Muscle of leg (tissue), 11 donors: ENCODE measurements around the gene CLEC10A. TPM values are rescaled to one million over a fixed set of nuclear protein-coding genes. Genes with fewer than 3 reads are reported as not detected.

ENCODE experiments used
- DNase-seq: peaks from one replicate; pipeline ENCODE4 v3.0.0; 2013
- H3K27ac ChIP-seq: one replicate; pipeline ENCODE4 v1.5.1; 2013; ENCODE audit warnings: mild to moderate bottlenecking, low read length, control low read depth
- H3K27me3 ChIP-seq: one replicate; pipeline ENCODE4 v1.6.1; 2013; ENCODE audit warnings: low read length; ENCODE audit not compliant: control insufficient read depth, insufficient read depth
- H3K36me3 ChIP-seq: one replicate; pipeline ENCODE4 v1.6.1; 2013; ENCODE audit warnings: low read length; ENCODE audit not compliant: control insufficient read depth, insufficient read depth
- H3K4me1 ChIP-seq: one replicate; pipeline ENCODE4 v1.6.1; 2013; ENCODE audit warnings: low read length; ENCODE audit not compliant: control insufficient read depth, insufficient read depth
- H3K4me3 ChIP-seq: one replicate; pipeline ENCODE4 v1.5.1; 2013; ENCODE audit warnings: low read length, control low read depth
- H3K9me3 ChIP-seq: replicated peaks from 2 replicates; pipeline ENCODE4 v1.6.1; 2013; ENCODE audit warnings: low read depth, low read length; ENCODE audit not compliant: control insufficient read depth
- WGBS: methylation state at CpG from one replicate; pipeline ENCODE4 v1.1.5; 2013; ENCODE audit warnings: missing lambda C conversion rate; ENCODE audit not compliant: insufficient coverage; 5-methylcytosine and 5-hydroxymethylcytosine counted together
- polyA plus RNA-seq, 8 donors: library from polyadenylated mRNA; unstranded; fragments of 120-200 nt; gene quantifications; one replicate each; pipeline versions ENCODE4 v1.2.1 to v1.2.3, GENCODE V29; 2013; ENCODE audit warnings: inconsistent platforms in 1 of 8, low replicate concordance in 1 of 8; ENCODE audit not compliant: insufficient read length in 8 of 8, insufficient read depth in 1 of 8
- total RNA-seq: library from RNA; stranded (reverse); fragments of 120-200 nt; gene quantifications from one replicate; pipeline ENCODE4 v1.2.4, GENCODE V29; 2013

The CLEC10A gene
- total and polyA plus RNA-seq, 9 donors, result 0.96 to 1.9 (median 1.5) TPM

DNA sequence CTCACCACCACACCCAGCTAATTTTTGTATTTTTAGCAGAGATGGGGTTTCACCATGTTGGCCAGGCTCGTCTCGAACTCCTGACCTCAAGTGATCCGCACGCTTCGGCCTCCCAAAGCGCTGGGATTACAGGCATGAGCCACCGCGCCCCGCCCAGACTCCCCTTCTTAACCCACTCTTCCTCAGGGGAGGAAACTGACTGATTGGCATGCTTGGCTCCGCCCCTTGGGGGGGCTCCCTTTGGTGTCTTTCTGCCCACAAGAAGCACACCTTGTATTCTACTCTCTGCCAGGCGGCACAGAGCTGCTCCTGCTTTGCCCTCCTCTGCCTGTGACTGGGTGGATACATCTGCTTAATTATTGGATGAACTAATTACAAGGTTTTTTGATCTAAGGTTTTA is 39.3 kb upstream of the CLEC10A start:
- no peaks in the 10 kb centered on the region for H3K36me3 ChIP-seq
- H3K27me3 ChIP-seq, result peaks cover 3% of the 10 kb centered on the region
- H3K9me3 ChIP-seq, result no peaks in the 10 kb centered on the region
- 60% methylated on average over 10 of the region's 11 CpGs for WGBS
- H3K4me1 ChIP-seq, result peaks cover 2% of the 10 kb centered on the region
- DNase-seq, result no peak
- no peak overlapping the region for H3K4me3 ChIP-seq
- no peak overlapping the region for H3K27ac ChIP-seq

DNA sequence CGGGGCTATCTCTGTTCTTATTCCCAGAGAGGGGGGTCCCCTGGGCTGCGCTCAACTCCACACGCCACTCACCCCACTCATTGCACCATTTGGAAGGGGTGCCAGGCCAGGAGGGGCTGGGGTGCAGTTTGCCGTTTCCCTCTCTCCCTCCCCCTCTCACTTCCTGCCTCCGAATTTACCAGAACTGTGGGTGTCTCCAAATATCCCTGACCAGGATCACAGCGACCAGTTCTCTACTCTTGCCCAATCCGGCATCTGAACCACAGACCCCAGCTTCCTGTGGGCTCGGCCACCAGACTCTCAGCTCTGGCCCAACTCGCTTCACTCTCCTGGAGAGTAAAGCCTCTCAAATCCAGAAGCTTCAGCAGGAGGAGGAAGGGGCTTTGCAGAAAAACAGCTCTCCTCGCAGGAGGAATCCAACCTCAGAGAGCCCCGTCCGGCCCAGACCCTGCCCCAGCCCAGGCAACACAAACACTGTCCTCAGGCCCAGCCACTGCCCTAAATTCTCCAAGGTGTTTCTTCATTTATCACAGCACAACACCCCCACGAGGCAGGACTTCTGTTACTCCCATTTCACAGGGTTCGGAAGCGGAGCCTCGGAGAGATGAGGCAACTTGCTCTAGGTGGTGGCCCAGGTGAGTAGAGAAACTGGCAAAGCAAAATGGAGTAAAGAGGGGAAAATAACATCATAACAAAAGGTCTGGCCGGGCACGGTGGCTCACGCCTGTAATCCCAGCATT is 35.0 kb upstream of the CLEC10A start:
- WGBS, result 46% methylated on average over 9 of the region's 19 CpGs
- peak; percentile 16 for DNase-seq
- Histone ChIP-seq H3K27ac (no peak overlapping the region), H3K9me3 (no peaks in the 10 kb centered on the region), H3K27me3 (peaks cover 3% of the 10 kb centered on the region), H3K4me1 (peaks cover 2% of the 10 kb centered on the region), H3K4me3 (no peak overlapping the region), H3K36me3 (no peaks in the 10 kb centered on the region)

DNA sequence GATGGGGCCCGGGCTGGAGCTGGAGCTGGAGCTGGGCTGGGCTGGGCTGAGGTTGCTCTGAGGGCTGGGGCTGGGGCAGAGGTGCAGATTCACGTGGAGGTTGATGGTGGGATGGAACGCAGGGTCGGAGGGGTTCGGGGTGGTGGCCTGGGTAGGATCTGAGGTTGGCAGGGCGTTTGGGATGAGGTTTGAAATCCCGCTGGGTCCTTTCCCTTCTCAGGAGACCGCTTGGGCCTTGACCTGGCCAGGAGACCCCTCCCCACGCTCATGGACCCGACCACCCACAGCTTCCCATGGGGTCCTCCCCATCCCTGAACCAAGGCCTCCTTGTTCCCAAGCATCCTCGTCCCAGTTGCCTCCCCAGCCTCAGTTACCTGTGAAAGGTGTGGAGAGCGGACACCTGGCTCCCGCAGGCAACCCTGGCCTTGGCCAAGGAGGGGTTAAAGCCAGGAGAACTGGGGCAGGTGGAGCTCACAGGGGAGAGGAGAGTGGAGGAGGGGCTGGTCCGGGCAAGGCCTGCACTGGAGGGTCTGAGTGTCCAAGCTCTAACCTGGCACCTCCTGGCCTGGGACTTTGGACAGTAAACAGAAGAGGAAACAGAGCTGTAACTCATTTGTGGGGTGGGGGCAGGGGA is 34.3 kb upstream of the CLEC10A start, which contains the start of gene ASGR2:
Gene ASGR2 (minus strand): TSS at position 582 of the 634 bp plus-strand sequence. CDS start 582 bp downstream, outside the sequence.
- WGBS, result 69% methylated on average over 11 of the region's 14 CpGs
- no peak within 1 kb of the TSS for H3K27ac ChIP-seq
- DNase-seq, result no peak
- no peaks in the 10 kb centered on the region for H3K9me3 ChIP-seq
- H3K27me3 ChIP-seq, result peaks cover 2% of the 10 kb centered on the region
- H3K4me1 ChIP-seq, result peaks cover 2% of the 10 kb centered on the region
- no peaks in the 10 kb centered on the region for H3K36me3 ChIP-seq
- H3K4me3 ChIP-seq, result no peak within 1 kb of the TSS

DNA sequence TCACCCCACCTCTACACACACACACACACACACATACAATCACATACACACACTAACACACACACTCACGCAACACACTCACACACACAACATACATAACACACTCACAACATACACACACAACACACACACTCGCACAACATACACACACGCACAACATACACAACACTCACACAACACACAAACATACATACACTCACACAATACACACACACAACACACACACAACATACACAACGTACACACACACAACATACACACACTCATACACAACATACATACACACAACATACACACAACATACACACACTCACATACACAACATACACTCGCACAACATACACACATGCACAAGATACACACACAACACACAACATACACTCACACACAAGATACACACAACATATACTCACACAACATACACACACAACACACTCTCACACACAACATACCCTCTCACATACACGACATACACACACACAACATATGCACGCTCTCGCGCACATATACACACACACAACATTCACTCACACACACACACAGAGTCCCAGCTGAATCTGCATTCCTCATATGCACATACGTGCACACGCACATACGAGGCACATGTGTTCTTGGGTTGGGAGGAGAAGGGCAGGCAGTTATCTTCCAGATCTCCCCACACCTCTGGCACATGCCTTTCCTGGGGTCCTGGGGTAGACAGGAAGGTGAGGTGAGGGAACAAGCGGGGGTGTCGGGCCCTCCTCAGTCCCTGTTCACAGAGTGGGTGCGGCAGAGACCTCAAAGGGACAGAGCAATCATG is 33.4 kb upstream of the CLEC10A start:
- Histone ChIP-seq H3K27ac (no peak overlapping the region), H3K36me3 (no peaks in the 10 kb centered on the region), H3K4me1 (peaks cover 2% of the 10 kb centered on the region), H3K4me3 (no peak overlapping the region), H3K9me3 (no peaks in the 10 kb centered on the region), H3K27me3 (no peaks in the 10 kb centered on the region)
- no peak for DNase-seq
- 80% methylated on average over 6 of the region's 15 CpGs for WGBS

DNA sequence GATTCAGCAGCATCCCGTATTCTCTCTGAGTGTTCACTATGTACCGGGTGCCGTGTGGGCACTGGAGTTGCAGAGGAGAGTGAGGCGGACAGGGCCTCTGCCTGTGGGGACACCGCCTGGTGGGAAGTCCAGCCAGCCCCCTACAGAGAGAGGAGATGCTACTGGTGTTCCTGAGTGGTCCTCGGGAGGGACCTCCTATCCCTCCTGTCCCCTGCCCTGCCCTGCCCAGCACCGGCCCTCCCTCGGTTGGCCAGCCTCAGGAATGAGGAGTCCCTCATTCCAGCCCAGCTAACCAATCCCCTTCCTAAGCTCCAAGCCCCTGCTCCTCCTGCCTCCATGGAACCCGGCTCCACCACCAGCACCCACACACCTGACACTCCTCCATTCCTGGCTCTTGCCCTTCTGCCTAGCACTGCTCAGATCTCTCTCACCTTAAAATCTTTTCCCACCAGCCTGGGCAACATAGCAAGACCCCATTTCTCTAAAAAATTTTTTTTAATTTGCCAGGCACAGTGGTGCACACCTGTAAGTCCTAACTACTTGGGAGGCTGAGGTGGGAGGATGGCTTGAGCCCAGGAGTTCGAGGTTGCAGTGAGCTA is 32.6 kb upstream of the CLEC10A start:
- Histone ChIP-seq H3K27ac (no peak overlapping the region), H3K27me3 (no peaks in the 10 kb centered on the region), H3K4me3 (no peak overlapping the region), H3K36me3 (no peaks in the 10 kb centered on the region), H3K4me1 (peaks cover 2% of the 10 kb centered on the region), H3K9me3 (no peaks in the 10 kb centered on the region)
- 62% methylated on average over 4 of the region's 10 CpGs for WGBS
- DNase-seq, result no peak

DNA sequence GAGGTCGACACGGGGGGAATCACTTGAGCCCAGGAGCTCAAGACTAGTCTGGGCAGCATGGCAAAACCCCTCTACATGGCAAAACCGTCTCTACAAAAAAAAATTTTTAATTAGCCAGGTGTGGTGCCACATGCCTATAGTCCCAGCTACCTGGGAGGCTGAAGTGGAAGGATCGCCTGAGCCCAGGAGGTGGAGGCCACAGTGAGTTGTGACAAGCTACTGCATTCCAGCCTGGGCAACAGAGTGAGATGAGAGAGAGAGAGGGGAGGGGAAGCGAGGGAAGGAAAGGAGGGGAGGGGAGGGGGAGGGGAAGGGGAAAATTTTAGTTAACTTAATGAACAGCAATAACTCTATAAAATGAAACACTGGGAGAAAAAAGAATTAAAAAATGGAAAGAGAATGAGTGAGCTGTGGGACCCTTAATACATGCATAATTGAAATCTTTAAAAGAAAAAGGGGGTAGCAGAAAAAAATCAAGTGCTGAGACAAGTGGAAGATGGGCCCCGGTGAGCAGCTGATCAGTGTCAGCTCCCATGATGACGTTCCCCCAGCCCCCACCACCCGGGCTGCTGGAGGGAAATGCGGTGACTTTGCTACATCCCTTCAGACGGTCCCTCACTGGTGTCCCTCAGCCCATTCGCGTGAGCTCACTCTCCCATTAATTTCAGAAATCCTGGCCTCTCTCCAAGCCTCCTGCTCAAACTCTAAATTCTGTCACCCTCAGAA is 31.9 kb upstream of the CLEC10A start:
- Histone ChIP-seq H3K27ac (no peak overlapping the region), H3K9me3 (no peaks in the 10 kb centered on the region), H3K4me1 (peaks cover 2% of the 10 kb centered on the region), H3K4me3 (no peak overlapping the region), H3K27me3 (no peaks in the 10 kb centered on the region), H3K36me3 (no peaks in the 10 kb centered on the region)
- DNase-seq, result peak; percentile 18
- 23% methylated on average over 7 of the region's 12 CpGs for WGBS

DNA sequence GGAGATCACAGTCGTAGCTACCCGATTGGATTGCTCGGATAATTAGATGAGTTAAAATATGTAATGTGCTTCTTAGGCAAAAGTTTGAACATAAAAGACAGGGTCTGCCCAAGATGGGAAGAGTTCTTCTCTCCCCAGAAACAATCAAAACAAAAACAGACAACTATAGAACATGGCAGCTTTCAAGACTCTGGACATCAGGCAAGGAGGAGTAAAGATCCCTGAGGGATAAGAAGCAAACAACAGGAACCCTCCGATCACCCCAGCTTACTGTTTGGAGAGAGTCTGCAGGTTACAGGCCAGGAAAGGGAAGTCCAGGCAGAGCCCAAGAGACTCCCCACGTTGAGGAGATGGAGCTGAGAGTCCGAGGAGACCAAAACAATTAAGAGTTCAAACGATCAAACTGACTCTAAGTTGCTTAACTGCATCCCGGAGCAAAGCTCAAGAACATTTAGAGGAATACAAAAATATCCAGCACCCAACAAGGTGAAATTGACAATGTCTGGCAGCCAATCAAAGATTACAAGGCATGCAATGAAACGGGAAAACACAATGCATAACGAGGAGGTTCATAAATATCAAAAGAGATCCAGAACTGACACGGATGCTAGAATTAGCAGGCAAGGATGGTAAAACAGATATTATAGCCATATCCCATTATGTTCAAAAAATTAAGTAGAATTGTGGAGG is 30.7 kb upstream of the CLEC10A start:
- Histone ChIP-seq H3K27ac (no peak overlapping the region), H3K36me3 (no peaks in the 10 kb centered on the region), H3K27me3 (no peaks in the 10 kb centered on the region), H3K9me3 (no peaks in the 10 kb centered on the region), H3K4me3 (no peak overlapping the region), H3K4me1 (peaks cover 2% of the 10 kb centered on the region)
- WGBS, result 0% methylated on average over 1 of the region's 11 CpGs
- DNase-seq, result no peak

DNA sequence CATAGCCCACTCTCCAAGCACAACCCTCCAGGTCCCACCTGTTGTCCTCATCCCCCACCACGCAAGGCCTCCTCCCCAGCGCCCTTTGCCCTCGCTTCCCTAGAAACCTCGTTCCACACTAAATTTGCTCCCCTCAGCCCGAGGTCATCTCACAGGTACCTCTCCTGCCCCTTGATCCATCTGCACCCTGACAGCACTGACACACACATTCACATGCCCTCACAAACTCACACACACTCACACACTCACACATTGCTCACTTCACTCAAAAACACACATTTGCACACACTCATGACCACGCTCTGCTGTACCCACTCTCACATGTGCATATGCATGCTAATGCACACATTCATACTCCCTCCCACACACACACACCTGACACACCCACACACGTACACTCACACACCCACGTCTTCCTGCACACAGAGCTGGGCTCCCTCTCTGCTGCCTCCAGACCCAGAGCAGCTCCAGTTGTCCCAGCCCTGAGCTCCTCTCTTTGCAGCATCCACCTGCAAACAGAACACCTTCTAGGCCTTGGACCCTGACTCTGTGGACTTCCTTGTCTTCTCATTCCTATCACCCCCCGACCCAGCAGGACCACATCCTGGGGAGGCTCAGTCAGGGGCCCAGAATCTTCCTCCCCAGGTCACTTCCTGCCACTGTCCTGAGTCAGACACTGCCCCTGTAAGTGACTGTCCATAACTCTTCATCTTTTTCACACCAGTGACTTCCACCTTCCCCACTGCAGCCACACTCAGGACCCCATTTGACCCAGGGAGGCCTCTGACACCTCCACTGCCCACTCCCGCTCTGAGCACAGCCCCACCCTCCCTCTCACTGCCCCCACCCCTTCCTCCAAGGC is 29.6 kb upstream of the CLEC10A start:
- 56% methylated on average over 10 of the region's 10 CpGs for WGBS
- no peak overlapping the region for H3K4me3 ChIP-seq
- H3K36me3 ChIP-seq, result no peaks in the 10 kb centered on the region
- H3K27ac ChIP-seq, result no peak overlapping the region
- H3K9me3 ChIP-seq, result no peaks in the 10 kb centered on the region
- DNase-seq, result no peak
- no peaks in the 10 kb centered on the region for H3K27me3 ChIP-seq
- peaks cover 2% of the 10 kb centered on the region for H3K4me1 ChIP-seq
